HG03280 (cell line): Measurements from ENCODE around the gene KREMEN1.

Experiments used
- ATAC-seq: cut with Tn5 transposase; IDR thresholded peaks from one replicate; pipeline ENCODE4 v1.9.1; 2021; ENCODE audit warnings: mild to moderate bottlenecking, moderate library complexity; ENCODE audit not compliant: unreplicated experiment

Gene KREMEN1

DNA sequence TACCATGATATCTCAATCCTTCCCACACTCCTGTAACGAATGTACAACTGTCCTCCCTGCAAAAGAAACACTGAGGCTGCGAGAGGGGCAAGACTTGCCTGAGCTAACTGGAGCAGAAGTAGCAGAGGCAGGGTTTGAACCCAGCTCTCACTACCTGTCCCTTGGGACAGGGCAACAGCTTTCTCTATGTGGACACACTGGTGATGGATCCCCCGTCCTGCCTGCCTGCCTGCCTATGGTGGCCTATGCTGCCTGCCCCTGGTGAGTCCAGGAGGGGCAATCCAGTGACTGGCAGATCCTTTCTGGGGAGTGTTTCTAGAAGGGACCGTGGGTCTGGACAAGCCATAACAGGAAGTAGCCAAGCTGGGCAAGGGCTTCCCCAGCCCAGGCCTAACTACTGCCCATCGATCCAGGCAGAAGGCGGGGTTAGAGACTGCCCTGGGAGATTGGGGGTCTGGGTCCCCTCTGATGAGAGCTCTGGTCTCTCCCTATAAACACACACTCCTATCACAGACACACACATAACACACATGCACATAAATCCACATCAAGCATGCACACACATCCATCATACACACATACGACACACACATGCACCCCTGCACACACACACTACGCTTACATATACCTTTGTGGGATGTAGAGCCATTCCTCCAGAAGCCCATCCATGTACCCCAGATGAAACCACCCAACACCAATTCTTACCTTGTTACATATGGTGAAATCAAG lies 131.8 kb downstream of the KREMEN1 start:
- no peak for ATAC-seq

DNA sequence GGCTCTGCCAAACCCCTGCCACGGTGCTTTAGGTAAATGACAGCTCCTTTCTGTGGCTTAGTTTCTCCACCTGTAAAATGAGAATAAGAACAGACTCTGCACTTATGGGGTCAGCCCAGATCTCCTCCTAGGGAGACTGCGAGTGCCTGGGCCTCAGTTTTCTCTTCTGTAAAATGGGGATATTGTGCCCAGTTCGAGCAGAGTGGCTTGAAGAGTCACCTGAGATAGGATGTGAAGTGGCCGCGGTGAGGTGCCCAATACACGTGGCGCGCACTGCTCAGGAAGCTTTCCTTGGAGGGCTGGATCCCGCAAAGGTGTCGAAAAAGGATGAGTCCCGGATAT lies 132.4 kb downstream of the KREMEN1 start:
- no peak for ATAC-seq

DNA sequence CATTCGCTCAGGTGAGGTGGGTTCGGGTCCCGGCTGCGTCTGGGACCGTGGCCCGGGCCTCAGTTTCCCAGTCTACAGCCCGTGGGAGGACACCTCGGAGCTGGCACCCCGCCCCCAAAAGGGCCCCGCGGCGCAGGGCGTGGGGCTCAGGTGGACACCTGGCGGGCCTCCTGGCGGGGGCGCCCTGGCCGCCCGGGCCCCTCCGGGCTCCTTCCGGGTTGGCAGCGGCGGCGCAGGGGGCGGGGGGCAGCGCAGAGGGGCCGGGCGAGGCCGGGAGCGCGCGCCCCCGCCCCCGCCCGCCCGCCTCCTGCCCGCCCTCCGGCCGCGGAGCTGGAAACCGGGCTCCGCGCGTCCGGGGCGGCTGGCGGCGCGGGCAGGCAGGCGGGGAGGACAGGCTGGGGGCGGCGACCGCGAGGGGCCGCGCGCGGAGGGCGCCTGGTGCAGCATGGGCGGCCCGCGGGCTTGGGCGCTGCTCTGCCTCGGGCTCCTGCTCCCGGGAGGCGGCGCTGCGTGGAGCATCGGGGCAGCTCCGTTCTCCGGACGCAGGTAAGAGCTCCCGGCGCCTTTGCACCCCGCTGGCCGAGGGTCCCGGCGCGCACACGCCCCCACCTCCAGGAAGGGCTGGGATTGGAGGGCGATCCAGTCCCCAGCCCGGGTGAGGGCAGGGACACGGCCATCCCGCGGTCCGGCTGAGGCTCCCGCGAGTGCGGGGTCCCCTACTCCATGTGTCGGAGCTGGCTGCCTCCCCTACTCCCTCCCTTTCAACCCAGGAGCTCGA lies 132.9 kb downstream of the KREMEN1 start, which contains the start of gene EMID1:
Gene EMID1 (plus strand): TSS at position 303 of the 778 bp plus-strand sequence. CDS start 143 bp downstream, at position 446.
- no peak for ATAC-seq

DNA sequence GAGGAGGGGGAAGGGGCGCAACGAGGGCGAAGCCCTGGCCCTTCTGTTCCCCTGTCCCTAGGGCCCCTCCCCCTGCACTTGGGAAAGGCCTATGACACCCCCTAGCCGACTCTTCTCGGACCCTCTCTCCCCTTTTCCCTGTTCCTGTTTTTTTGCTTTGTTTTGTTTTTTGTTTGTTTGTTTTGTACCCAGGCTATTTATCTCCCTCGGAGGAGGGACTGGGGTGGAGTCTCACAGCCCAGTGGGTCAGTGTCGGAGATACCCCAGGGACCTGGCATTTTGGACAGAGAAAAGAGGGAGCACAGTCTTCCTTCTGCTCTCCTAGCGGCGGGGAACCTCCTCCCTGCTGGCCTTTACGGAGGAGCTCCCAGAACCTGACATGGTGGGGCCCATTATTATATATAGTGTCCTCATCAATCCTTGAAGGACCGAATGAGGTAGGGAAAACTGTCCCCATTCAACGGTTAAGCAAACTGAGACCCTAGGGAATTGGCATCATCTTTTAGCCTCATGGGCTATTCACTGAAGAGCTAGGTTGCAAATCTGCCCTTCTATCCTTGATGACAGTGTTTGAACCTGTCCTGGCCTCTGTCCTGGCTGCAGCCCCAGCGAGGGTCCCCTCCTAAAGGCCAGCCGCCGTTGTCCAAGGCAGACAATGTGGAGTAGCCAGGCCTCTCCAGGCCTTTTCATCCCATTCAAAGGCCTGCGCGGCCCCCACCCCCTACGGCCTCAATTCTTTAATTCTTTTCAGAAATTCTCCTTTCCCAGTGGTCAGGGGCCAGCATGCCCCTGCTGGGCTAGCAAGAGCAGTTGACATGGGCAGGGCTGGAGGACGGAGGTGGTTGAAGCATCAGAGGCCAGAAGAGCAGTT lies 133.8 kb downstream of the KREMEN1 start:
- no peak for ATAC-seq

DNA sequence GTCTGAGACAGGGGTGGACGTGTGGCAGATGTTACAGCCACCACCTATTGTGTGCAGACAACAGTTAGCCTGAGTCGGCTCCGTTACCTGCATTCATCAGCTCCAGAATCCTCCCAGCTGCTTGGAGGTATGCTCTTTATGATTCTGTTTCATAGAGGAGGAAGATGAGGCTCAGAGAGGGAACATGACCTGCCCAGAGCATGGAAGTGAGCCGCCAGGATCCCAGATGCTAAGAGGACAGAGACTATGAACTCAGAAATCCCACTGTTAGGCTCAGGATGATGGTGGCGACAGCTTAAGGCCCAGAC lies 134.4 kb downstream of the KREMEN1 start:
- ATAC-seq = no peak

DNA sequence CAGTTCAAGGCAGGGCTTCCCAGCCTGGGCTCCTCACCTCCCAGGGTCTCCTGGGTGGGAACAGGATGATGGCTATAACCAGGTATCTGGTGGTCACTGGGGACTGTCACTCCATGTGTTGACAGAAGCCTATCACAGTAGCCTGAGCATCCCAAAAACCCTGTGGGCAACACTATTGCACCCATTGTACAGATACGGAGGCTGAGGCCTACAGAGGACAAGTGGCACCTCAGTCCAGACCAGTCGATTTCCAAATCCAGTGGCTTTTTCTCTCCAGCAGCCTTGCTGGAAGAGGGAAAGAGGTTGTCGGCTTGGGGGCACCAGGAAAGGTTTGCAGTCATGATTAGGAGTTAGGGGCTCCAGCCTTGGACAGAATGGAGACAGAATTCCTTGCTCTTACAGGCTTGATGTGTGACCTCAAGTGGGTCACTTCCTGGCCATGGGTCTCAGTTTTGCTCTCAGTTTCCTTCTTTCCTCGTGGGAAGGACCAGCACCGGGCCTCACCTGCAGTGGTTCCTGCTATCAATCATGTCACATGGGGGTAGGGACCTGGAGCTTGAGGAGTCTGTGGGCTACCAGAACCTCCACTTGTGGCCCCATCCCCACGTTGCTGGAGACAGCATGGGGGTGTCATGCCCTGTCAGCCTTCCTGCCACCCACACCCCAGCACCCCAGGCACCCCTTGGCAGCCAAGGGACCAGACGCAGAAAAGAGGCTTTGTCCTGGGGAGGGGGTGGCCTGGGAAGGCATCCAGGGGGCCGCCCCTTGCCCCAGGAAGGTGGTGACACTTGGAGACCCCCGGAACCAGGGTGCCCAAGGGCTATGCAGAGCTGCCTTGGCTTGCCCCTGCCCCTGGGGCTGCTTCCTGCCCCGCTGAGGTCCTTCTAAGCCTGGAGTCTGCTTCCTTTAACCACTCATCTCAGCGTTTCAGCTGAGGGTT lies 135.0 kb downstream of the KREMEN1 start:
- no peak for ATAC-seq

DNA sequence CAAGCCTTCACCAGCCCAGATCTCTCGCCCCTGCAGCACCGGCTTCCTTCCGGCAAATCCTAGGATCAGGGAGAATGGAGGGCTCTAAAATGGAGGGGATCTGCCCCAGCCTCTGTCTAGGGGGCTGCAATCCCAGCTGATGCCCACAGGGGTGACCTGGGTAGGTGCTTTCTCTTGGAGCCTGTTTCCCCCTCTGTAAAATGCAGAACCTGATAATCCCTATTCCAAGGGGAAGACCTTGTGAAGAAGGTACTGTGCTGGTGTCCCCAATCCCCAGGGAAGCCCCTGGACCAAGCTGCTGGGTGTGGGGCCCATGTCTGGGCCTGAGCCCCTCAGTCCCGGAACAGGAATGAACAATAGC lies 135.6 kb downstream of the KREMEN1 start:
- no peak for ATAC-seq

DNA sequence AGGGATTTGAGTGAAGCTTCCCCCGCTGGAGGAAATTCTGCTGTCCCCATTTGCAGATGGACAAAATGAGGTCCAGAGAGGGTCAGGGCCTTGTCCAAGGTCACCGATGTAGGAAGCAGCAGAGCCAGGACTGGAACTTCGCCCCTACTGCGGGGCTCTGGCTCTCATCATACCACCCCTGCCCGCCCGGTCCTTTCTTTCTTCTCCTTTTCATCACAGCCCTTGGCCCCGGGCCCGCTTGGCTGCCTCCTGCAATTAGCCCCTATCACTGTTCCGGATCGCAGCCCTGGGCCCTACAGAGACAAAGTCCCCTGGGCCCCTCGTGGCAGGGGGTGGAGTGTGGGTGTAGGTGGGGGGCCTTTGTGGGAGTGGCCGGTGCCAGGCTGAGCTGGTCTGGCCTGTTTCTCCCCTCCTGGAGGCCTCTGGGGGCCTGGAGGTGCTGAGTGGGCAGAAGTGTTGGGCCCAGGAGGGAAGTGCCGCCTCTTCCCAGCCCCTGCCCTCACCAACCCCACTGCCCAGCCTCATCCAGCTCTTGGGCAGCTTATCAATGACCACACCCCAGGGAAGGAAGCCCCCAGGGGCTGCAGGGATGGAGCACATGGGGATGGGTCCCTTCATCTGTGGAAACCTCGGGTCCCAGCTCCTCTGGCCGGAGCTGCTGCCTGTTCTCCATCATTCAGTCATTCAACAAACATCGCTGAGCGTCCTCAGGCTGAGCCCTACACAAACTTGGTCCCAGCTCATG lies 136.2 kb downstream of the KREMEN1 start:
- no peak for ATAC-seq

DNA sequence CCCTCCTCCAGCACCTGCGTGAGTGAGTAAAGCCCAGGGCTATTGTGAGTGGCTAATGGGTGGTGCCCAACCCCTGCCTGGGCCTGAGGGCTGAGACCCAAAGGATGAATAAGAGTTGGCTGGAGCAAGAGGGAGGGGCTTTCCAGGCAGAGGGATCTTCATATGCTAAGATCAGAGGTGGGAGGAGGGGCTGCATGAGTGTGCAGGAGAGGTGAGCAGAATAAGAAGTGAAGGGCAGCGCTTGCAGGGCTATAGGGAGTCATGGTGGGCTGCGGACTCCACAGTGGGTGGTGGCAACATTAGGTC lies 136.7 kb downstream of the KREMEN1 start:
- no peak for ATAC-seq

DNA sequence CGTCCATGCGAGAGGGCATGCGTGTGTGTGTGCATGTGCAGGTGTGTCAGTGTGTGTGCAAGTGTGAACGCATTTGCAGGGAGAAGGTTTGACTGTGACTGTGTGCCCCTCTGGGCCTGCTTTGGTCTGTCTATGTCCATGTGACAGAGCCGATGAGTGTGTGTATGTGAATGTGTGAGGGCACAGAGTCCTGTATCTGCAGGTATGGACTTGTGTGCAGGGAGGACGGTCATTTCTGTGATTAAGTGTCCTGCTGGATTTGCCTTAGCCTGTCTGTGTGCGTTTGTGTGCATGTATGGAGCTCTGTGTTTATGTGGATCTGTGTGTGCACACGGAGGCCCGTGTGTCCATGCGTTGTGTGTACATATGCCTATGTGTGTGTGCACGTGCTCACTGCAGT lies 138.2 kb downstream of the KREMEN1 start:
- ATAC-seq = no peak

DNA sequence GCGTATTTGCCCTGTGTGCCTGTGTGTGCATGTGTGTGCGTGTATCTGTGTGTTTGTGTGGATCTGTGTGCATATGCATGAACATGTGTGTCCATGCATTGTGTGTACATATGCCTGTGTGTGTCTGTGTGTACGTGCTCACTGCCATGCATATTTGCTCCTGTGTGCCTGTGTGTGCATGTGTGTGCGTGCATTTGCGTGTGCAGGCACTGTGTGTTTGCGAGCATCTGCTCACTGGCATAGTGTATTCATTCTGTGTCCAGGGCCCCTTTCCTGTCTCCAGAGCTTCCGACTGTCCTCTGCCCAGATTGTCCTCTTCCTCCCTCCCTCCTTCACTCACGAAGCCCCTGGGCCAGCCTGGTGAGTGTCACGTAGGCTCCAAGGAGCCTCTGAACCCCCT lies 138.6 kb downstream of the KREMEN1 start:
- no peak for ATAC-seq

DNA sequence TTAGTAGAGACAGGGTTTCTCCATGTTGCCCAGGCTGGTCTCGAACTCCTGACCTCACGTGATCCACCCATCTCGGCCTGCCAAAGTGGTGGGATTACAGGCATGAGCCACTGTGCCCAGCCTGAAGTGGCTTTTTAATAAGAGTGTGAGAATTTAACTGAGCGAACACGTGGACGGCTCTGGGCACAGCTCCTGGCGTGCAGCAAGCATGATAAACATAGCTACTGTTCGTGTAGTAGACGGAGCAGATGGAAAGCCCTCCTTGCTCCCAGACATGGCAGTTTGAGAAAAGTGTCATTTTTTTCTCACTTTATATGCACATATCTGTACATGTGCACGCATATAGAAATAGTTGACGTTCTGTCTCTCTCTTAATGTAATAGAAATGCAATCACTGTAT lies 139.9 kb downstream of the KREMEN1 start:
- ATAC-seq = no peak

DNA sequence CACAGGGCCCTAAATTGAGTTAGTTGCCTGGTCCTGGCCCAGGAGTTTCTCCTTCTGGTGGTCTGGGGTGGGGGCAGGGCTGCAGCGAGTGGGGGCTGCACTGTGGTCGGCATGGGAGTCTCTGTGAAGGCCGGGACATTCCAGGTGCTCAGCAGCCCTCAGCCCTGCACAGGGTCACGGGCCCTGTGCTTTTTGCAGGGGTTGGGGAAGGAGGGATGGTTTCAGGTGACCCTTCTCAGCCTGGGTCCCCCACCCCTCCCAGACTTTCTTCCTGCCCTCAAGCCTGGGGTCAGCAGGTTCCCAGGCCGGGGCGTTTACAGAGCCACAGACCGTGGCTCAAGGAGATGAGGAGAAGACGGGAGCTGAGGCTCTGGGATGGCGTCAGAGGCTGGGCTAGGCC lies 140.7 kb downstream of the KREMEN1 start:
- no peak for ATAC-seq

DNA sequence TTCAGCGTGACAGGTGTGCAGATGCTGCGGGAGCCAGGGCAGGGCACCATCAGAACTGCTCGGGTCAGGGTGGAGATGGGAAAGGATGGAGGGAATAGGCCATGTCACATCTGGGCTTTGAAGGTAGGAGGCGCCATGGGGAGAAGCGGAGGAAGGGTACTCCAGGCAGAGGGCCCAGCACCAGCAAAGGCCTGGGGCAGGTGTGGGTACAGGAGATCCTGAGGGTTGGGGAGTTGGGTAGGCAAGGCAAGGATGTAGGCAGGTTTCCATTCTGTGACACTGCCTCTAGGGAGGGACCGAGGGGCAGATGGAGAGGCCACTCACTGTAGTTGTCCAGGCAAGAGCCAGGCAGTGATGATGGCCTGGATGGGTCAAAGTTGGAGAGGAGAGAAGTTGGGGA lies 141.4 kb downstream of the KREMEN1 start:
- no peak for ATAC-seq

DNA sequence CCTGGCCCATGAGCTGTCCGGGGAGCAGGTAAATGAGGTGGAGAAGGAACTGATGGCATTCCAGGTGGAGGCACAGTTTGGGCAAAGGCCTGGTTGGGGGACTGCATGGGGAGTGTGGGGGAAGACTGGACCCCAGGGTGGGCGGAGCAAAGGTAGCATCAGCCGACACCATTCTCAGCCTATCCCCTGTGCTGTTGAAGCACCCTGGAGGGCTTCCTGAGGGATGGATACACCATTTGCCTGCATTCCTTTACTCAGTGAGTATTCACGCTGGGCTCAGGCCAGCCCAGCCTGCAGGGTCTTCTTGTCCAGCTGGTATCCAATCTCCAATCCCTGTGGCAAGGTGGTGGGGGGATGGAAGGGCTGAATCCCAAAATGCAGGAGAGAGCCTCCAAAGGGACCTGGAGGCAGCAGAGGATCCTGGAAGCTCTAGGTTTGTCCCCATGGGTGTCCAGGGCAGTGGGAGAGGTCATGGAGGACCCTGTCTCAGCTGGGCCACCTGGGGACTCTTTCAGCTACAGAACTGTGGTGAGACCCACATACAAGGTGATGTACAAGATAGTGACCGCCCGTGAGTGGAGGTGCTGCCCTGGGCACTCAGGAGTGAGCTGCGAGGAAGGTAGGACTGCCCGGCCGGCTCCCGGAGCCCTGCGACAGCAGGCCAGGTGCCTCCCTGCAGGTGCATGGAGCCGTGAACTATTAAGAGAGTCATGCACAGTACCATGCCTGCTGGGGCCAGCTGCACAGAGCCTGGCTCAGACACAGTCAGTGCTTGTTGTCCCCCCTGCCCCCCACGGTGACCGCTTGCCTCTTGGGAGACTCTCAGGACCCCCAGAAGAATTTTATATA lies 142.4 kb downstream of the KREMEN1 start:
- ATAC-seq = no peak

DNA sequence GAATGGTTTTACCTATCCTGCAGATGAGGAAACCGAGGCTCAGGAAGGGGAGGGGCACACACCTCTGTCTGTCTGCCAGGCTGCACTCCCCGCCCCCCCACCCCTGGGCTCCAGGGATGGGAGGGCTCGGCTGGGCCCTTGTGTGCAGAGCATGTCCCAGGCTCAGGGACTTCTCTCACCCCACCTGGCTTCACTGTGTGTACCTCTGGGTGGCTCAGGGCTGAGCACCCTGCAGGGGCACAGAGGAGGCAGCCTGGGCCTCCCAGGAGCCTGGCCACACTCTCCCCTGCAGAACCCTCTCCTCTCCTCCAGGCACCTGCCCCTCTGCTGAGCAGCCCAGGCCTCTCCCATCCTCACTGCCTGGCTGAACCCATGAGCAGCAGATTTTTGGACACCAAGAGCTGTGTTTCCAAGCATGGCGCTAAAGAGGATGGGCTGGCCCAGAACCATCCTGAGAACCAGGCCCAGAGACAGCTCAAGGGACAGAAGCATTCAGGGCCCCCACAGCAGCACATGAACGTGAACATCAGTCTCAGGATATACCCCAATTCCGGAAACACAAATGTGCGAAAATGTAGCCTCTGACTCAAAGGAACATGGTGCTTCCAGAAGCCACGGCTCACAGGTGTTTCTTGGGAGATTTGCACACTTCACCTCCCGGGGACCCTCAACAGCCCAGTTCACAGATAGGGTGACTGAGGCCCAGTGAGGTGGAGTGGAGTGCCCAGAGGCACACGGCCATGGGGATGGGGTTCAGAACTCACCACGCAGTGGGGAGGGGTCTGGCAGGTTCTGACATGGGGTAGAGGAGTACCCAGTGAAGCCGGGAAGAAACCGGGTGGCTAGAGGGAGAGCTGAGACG lies 143.4 kb downstream of the KREMEN1 start:
- ATAC-seq = no peak

DNA sequence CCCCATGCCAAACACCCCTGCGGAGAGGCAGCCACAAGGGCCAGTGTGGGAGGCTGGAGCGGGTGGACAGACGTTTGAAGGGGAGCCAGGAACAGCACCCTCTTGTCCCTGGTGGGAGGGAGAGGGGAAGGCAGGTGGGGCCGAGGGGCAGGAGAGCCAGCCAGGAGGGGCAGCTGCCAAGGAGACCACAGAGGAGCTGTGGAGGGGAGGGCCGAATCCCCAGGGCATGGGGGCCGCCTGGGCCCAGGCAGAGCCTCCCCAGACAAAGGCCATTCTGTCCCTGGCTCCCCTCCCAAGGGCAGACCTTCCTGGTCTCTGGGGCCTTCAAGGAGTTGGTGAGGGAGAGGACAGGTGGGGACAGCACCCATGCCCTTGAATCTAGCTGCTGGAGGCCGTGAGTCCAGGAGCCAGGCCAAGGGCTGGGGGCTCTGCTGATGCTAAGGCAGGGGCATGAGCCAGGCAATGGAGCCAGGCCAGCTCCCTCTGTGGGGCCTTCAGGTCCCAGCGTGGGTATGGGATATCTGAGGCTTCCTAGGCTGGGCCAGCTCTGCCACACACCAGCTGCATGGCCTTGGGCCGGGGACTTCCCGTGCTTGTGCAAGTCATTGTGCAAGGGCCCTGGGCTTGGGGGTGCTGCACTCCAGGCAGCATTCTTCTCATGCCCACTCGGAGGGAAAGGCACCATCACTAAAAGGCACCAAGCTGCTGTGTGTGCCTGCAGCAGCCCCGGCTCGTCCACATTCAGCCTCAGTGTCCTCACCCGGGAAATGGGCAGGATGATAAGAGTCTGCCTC lies 144.2 kb downstream of the KREMEN1 start:
- no peak for ATAC-seq
